HG03565 (cell line): ENCODE results near the gene KRT83.
"Not testable (repeated sequence)": the region's sequence is repeated elsewhere in the genome, so short reads cannot be mapped to it uniquely, and the experiment has no call there.

Experiments
- ATAC-seq: cut with Tn5 transposase; IDR thresholded peaks from one replicate; pipeline ENCODE4 v1.9.1; 2021; ENCODE audit warnings: mild to moderate bottlenecking, moderate library complexity; ENCODE audit not compliant: unreplicated experiment

The KRT83 gene

DNA sequence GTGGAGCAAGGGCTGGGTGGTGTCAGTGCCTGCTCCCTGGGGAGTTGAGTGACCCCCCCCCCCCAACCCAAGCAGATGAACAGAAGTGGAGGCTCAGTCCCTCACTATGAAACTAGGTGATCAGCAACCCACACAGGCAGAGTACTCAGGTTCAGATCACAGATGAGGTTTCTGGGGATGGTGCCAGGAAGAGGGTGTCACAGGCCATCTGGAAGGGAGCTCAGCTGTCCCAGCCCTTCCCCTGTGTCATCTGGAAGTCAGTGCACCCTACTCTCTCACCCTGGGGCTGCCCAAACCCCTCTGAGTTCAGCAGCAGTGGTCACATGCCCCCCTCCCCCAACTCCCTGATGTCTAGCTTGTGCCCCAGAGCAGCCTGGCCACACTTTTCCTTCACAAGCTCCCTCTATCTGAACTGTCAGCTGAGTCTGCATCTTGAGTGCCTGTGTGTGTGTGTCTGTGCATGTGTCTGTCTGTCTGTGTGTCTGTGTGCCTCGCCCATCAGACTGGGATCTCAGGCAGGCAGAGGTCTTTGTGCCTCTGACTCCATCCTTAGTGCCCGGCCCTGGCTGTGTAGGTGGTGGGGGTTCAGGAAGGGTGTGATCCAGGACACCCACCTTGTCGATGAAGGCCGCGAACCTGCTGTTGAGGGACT lies 30.6 kb downstream of the KRT83 start:
- ATAC-seq: not testable (repeated sequence)

DNA sequence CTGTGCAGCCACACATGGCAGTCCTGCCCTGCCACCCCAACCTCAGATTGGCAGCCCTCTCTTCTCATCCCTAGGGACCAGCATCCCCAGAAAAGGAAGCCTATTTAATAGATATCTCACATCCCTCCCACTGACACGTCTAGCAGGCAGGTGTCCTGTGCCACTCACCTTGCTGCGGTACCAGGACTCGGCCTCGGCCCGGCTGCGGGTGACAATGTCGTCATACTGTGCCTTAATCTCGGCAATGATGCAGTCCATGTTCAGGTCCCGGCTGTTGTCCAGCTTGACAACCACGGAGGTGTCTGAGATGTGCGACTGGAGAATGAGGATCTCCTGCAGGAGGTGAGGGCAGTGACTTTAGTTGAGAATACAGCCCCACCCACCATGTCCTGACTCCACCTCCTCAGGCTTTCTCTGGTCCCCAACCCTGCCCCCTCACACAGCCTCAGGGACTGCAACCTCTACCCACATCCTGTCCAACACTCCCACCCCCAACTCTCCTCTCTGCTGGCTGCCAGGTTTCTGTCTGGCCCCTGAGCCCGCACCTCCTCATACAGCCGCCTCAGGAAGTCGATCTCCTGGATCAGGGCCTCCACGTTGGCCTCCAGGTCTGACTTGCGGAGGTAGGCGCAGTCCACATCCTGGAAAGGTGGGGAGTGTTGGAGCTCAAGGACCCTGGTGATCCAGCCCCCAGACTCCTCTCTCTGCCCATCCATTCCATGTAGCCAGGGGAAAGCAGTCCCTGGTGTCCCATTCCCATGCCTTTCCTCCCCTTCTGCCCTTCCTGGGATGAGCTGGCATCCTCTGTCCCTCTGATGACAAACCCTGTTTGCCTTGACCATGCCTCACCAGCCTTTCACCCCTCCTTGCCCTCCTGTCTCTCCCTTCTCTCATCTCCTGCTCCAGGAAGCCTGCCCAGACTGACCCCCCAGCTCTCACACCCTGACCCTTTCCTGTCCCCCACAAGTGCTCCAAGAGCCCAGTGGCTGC lies 33.1 kb downstream of the KRT83 start:
- ATAC-seq: not testable (repeated sequence)

- not testable (repeated sequence) for ATAC-seq
Measured at GRCh38 chr12:52286857-52287785, 34.1 kb downstream of the KRT83 start.

GRCh38 chr12:52285851-52286530 lies 35.2 kb downstream of the KRT83 start:
- ATAC-seq: no peak

DNA sequence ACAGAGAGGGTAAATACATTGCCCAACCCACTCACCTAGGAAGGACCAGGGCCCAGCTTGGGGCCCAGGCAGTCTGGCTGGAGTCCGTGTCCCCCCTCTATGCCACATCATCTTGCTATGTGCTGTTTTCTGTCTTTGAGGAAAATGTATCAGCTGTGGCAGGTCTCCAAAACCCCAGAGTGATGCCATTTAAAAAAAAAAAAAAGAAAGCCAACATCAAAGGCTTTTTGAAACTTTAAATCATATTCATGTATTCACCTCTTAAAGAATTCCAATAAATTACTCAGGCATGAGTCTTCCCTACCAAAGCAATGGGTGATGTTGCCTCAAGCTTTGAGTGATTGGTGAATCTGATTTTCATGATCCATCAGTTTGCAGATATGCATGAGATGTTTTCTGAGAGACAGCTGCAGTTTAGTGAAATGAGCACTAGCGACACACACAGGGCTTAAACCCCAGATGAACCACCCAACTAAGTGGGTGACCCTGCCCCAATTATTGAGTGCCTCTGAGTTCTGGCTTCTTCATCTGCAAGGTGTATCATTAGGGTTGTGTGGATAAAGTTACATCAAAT lies 35.9 kb downstream of the KRT83 start:
- no peak for ATAC-seq

GRCh38 chr12:52284562-52285171 lies 36.5 kb downstream of the KRT83 start:
- no peak for ATAC-seq

GRCh38 chr12:52280796-52281560 lies 40.2 kb downstream of the KRT83 start:
- no peak for ATAC-seq

GRCh38 chr12:52280319-52280795 lies 40.8 kb downstream of the KRT83 start:
- no peak for ATAC-seq

DNA sequence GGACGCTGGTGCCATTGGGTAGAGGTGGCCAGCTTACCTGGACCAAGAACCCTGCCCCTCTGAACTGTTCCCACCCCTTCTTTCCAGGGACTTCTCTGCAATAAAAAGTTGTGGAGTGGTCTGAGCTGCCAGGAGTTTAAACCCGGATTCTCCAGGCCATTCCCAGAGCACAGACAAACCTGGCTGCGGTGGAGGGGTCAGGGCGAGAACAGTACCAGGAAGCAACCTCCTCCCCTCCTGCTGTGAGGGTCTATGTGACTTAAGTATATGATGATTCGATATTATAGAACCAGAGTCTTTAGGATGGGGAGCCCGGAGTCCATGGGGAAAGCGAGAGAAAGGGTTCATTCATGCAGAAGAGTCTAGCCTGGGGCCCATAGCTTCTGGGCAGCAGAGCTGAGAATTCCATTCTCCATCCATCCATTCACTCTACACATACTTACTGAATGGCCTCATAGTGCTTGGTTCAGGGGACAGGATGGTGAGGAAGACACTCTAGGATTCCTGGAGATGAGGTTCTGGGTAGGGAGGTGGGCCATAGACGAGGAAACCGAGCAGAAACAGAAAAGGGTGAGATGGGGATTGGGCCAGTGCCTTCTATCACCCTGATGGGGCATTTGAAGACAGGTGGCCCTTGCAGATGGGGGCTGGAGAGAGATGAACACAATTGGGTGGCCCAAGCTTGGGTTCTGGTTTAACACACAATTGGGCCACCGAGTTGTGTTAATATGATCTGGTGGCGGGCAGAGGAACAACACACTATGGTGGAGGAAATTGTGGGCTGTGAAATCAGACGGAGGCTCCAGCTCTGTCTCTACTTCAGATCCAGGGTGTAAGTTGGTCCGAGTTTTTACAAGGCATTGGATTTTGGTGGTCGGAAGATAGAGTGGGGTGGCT lies 41.5 kb downstream of the KRT83 start:
- no peak for ATAC-seq

DNA sequence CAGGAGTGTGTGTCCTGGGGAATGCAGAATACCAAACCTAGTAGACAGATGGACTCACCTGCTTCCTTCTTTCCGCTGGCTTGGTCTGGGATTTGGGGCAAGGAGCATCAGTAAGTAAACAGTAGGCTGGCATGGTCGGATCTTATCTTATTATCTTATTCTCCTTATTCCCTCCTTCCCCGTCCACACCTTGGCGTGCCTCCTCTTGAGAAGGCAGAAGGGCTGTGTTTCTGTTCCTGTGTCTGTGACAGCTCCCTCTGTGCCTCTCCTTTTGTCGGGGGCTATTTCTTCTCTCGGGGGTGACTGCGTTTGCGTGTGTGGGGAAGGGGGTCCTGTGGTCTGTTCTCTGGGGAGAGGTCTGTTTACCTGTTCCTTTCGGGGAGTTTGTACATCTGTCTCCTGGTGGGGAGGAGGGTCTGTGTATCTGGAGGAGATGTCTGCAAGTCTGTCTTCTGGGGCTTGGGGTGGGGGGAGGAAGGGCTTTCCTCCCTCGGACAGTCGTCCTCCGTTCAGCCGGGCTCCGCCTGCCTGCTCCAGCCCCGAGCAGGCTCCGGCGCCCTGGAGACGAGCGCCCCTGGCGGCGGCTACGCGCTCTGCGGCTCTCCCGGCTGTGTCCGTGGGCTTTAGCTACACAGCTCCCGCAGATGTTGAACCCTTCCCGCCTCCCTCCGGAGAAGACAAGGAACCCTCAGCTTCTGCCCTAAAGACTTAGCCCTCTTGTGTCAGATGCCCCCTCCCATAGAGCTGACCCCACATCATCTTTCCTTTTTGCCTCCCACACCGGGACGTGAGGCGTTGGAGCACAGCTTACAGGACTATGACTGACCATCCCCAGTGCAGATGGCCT lies 42.4 kb downstream of the KRT83 start:
- no peak for ATAC-seq

GRCh38 chr12:52277486-52278245 lies 43.5 kb downstream of the KRT83 start:
- no peak for ATAC-seq

GRCh38 chr12:52275686-52276085 lies 45.5 kb downstream of the KRT83 start:
- no peak for ATAC-seq

GRCh38 chr12:52274521-52275120 lies 46.6 kb downstream of the KRT83 start, which contains the start of gene KRT86:
KRT86 (plus strand) TSS chr12:52274645; CDS start chr12:52301917, 27,272 bp downstream.
- no peak for ATAC-seq

- ATAC-seq: no peak
Measured at GRCh38 chr12:52271158-52271557, 50.0 kb downstream of the KRT83 start.

DNA sequence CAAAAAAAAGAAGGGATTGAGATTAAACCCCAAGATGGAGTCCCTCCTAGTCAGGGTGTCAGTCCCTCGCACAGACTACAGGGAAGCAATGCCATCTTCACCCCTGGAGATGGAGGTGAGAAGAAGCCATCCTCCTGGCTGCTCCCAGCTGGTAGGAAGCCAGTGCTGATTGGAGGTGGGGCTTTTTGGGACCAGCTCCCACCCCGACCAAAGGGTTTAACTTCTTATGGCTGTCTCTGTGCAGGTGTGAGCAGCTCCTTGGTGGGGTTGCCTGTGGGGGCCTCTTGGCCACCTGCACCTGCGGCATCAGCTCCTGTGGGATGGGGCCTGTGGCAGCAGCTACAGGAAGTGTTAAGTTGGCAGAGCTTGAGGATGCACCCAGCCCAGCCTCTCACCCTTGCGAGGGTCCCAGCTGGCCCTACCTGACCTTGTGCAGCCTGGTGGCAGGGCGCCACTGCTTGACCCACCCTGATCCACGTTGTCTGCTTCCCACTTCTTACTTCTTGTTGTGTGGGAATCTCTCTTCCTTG lies 50.6 kb downstream of the KRT83 start:
- no peak for ATAC-seq
